ENCODE measurements around the gene ZNF664. TPM values are rescaled to one million over a fixed set of nuclear protein-coding genes. Genes with fewer than 3 reads are reported as not detected.

Gene ZNF664
- total RNA-seq, 2 experiments from 2014 or later, result 13.4 to 19.0 TPM

DNA sequence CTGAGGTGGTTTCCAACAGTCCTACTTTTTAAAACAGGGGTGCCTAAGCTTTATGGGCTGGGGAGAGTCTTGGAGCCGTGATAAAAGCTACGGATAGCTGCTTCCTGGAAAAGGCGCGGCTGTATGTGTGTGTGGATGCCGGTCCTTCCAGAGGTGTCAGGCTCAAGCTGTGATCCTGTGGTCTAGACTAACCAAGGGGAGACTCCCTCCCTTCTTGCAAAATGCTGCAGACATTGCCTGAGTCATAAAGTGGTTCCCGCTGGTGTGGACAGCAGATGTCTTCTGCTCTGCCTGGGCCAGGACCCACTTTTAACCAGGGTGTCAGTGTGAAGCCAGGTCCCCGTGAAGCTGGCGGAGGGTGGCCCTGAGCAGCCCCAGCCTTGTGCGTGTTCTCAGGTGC lies 38.2 kb upstream of the ZNF664 start:
- ChIA-PET POLR2A (interaction anchor here (2.0 kb wide), 1 partner anchor 38 kb away, joined by 4 read pairs; the partner anchor contains the start of genes CCDC92 and ZNF664), CTCF (no interaction called here)
- no peak for TF ChIP-seq CTCF (IDR thresholded peaks at IDR 0.05)
- Histone ChIP-seq H3K4me3 (ENCODE audit: low read length) (no peak overlapping the region), H3K27ac (ENCODE audit: low read depth in 1 of 2, low read length in 2 of 2) (no peak overlapping the region), H3K9me3 (ENCODE audit: control insufficient read depth in 1 of 2, insufficient read depth in 1 of 2, low read length in 2 of 2) (no peaks in the 10 kb centered on the region), H3K27me3 (ENCODE audit: control insufficient read depth in 1 of 2, insufficient read depth in 2 of 2, low read length in 2 of 2) (no peaks in the 10 kb centered on the region), H3K36me3 (ENCODE audit: insufficient read depth, low read length) (peaks cover 10% of the 10 kb centered on the region), H3K4me1 (ENCODE audit: insufficient read depth, low read length) (peaks cover 43% of the 10 kb centered on the region)
- intact Hi-C loops (cut with DNase I, micrococcal nuclease), result loop anchor here in 1 of 2 experiments (5.0 kb wide), 1 partner anchor 37 kb away; the partner anchor contains the start of genes CCDC92 and ZNF664
- Mint-ChIP-seq H3K27ac (no peak overlapping the region), H3K36me3 (ENCODE audit: low read depth) (peaks cover 18% of the 10 kb centered on the region), H3K9me3 (no peaks in the 10 kb centered on the region), H3K4me1 (ENCODE audit: low read depth) (peaks cover 45% of the 10 kb centered on the region), H3K4me3 (no peak overlapping the region), H3K27me3 (no peaks in the 10 kb centered on the region)
- DNase-seq (peak in 1 of 14 experiments; percentile 17), ATAC-seq (ENCODE audit: poor library complexity) (no peak)

DNA sequence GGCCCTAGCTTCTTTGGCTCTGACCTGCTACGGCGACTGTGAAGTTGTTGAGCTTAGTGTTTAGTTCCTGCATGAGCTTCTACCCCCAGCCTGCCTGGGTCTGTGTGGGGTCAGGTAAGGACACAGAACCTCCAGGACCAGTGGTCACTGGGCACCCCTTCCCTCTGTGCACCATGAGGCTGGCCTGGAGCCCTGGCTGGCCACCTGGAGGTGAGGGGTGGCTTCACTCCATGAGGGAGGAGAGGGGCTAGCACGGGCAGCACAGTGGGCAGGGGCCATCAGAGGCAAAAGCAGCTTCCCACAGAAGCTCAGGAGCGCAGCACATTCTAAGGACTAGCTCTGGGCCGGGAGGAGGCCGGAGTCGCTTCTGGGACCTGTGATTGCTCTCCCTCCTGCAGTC lies 37.1 kb upstream of the ZNF664 start:
- H3K9me3 Mint-ChIP-seq, result no peaks in the 10 kb centered on the region
- H3K4me1 Mint-ChIP-seq (ENCODE audit: low read depth), result peaks cover 45% of the 10 kb centered on the region
- Histone ChIP-seq H3K4me3 (ENCODE audit: low read length) (no peak overlapping the region), H3K27me3 (ENCODE audit: control insufficient read depth in 1 of 2, insufficient read depth in 2 of 2, low read length in 2 of 2) (no peaks in the 10 kb centered on the region), H3K9me3 (ENCODE audit: control insufficient read depth in 1 of 2, insufficient read depth in 1 of 2, low read length in 2 of 2) (no peaks in the 10 kb centered on the region), H3K4me1 (ENCODE audit: insufficient read depth, low read length) (peaks cover 42% of the 10 kb centered on the region), H3K36me3 (ENCODE audit: insufficient read depth, low read length) (peaks cover 12% of the 10 kb centered on the region), H3K27ac (ENCODE audit: low read depth in 1 of 2, low read length in 2 of 2) (no peak overlapping the region)
- no peak for ATAC-seq (ENCODE audit: poor library complexity)
- peak overlapping the region; percentile 65 for H3K27ac Mint-ChIP-seq
- CTCF ChIA-PET, result no interaction called here
- H3K27me3 Mint-ChIP-seq, result no peaks in the 10 kb centered on the region
- POLR2A ChIA-PET, result no interaction called here
- DNase-seq, result no peak
- no peak overlapping the region for H3K4me3 Mint-ChIP-seq
- intact Hi-C loops (cut with DNase I, micrococcal nuclease), result no loop called here
- peaks cover 24% of the 10 kb centered on the region for H3K36me3 Mint-ChIP-seq (ENCODE audit: low read depth)
- TF ChIP-seq CTCF (IDR thresholded peaks at IDR 0.05), result no peak

- no peak for TF ChIP-seq CTCF (IDR thresholded peaks at IDR 0.05)
- intact Hi-C loops (cut with DNase I, micrococcal nuclease), result no loop called here
- Histone ChIP-seq H3K4me1 (ENCODE audit: insufficient read depth, low read length) (peaks cover 37% of the 10 kb centered on the region), H3K4me3 (ENCODE audit: low read length) (no peak overlapping the region), H3K36me3 (ENCODE audit: insufficient read depth, low read length) (peaks cover 14% of the 10 kb centered on the region), H3K27ac (ENCODE audit: low read depth in 1 of 2, low read length in 2 of 2) (no peak overlapping the region), H3K27me3 (ENCODE audit: control insufficient read depth in 1 of 2, insufficient read depth in 2 of 2, low read length in 2 of 2) (no peaks in the 10 kb centered on the region), H3K9me3 (ENCODE audit: control insufficient read depth in 1 of 2, insufficient read depth in 1 of 2, low read length in 2 of 2) (no peaks in the 10 kb centered on the region)
- Mint-ChIP-seq H3K9me3 (no peaks in the 10 kb centered on the region), H3K27me3 (no peaks in the 10 kb centered on the region), H3K27ac (peak overlapping the region; percentile 65), H3K4me3 (peak overlapping the region; percentile 25), H3K36me3 (ENCODE audit: low read depth) (peaks cover 28% of the 10 kb centered on the region), H3K4me1 (ENCODE audit: low read depth) (peaks cover 40% of the 10 kb centered on the region)
- DNase-seq, result no peak
- CTCF ChIA-PET, result no interaction called here
- no peak for ATAC-seq (ENCODE audit: poor library complexity)
- POLR2A ChIA-PET, result no interaction called here
Observed at GRCh38 chr12:123936471-123936870, 36.5 kb upstream of the ZNF664 start.

Data from CD4-positive, alpha-beta T cell (primary cell).